ENCODE data around the gene ARGLU1. TPM values are rescaled to one million over a fixed set of nuclear protein-coding genes. Genes with fewer than 3 reads are reported as not detected.

ARGLU1 gene
- polyA plus RNA-seq, 3 donors from 2014 or later = 27.0 to 56.7 (median 39.8) TPM

- peak overlapping the region in 1 of 5 donors; percentile 31 for H3K4me3 Mint-ChIP-seq
- peaks cover 7 to 30% (median 22%) of the 10 kb centered on the region in 3 donors for H3K27me3 Mint-ChIP-seq (ENCODE audit: low read depth in 3 of 3)
- peaks cover 0 to 2% (median 0%) of the 10 kb centered on the region in 6 donors for H3K9me3 Mint-ChIP-seq
- H3K4me1 Mint-ChIP-seq = peaks cover 23 to 29% of the 10 kb centered on the region in 2 donors
- no peak for DNase-seq
- no peaks in the 10 kb centered on the region for H3K36me3 Mint-ChIP-seq
- H3K27ac Mint-ChIP-seq = no peak overlapping the region
Measured at GRCh38 chr13:106492588-106493475, 75.1 kb downstream of the ARGLU1 start.

- H3K9me3 Mint-ChIP-seq = peaks cover 0 to 2% (median 0%) of the 10 kb centered on the region in 6 donors
- peaks cover 23 to 29% of the 10 kb centered on the region in 2 donors for H3K4me1 Mint-ChIP-seq
- no peak overlapping the region for H3K27ac Mint-ChIP-seq
- no peaks in the 10 kb centered on the region for H3K36me3 Mint-ChIP-seq
- DNase-seq = no peak
- H3K4me3 Mint-ChIP-seq = peak overlapping the region in 3 of 5 donors; percentile 28 to 82 (median 74)
- peaks cover 7 to 29% (median 21%) of the 10 kb centered on the region in 3 donors for H3K27me3 Mint-ChIP-seq (ENCODE audit: low read depth in 3 of 3)
Measured at GRCh38 chr13:106491928-106492587, 75.9 kb downstream of the ARGLU1 start.

Other genes starting within 250 kb of the ARGLU1 start
- gene EFNB2, start 32.5 kb downstream of the ARGLU1 start, polyA plus RNA-seq = under 1 TPM in 1 of 3 donors, not detected in 2; 0.17 TPM

Measured in immature natural killer cell (primary cell).